PC-3 (cell line): ENCODE results near the gene WFDC10A. TPM values are rescaled to one million over a fixed set of nuclear protein-coding genes. Genes with fewer than 3 reads are reported as not detected.
A peak's percentile ranks its signal among the peaks of the same experiment; 100 is the strongest.
"Not testable (repeated sequence)": the region's sequence is repeated elsewhere in the genome, so short reads cannot be mapped to it uniquely, and the experiment has no call there.

ENCODE experiments used
- ATAC-seq: fragments of 200-7000 bp; cut with Tn5 transposase; 2 replicates; pipeline ENCODE4 v1.9.1; 2020; ENCODE audit warnings: mild to moderate bottlenecking, moderate library complexity
- Bru-seq: library from RNA; stranded (reverse); fragments of 400-500 nt; gene quantifications from one replicate; lab custom pipeline; 2021; lab: Mats Ljungman, UMichigan
- BruChase-seq, 2 experiments: library from RNA; stranded (reverse); fragments of 400-500 nt; gene quantifications; one replicate each; lab custom pipeline; 2021; lab: Mats Ljungman, UMichigan
- BruUV-seq: library from RNA; stranded (reverse); fragments of 400-500 nt; replicated peaks from 2 replicates; lab custom pipeline; 2021; lab: Mats Ljungman, UMichigan
- CTCF ChIA-PET: fragments of 300-600 bp; sonication (Branson Sonifier 250); formaldehyde crosslinking; loops from one replicate; lab custom pipeline; 2022; ENCODE audit warnings: antibody characterized with exemption; lab: Charles Lee
- POLR2A ChIA-PET: fragments of 300-600 bp; sonication (Branson Sonifier 250); formaldehyde crosslinking; loops from one replicate; lab custom pipeline; 2022; ENCODE audit warnings: antibody characterized with exemption; ENCODE audit not compliant: unreplicated experiment; lab: Charles Lee
- DNase-seq: peaks from one replicate; pipeline ENCODE4 v3.0.0-alpha.2; 2015
- H2AFZ ChIP-seq: fragments of 300-600 bp; sonication (generic); 2 replicates; pipeline ENCODE4 v1.6.0; 2016; ENCODE audit warnings: antibody characterized with exemption, low read length
- H3F3A ChIP-seq: fragments of 300-600 bp; sonication (generic); one replicate; pipeline ENCODE4 v1.6.0; 2017; ENCODE audit warnings: antibody characterized with exemption, low read length, control low read depth, mild to moderate bottlenecking; ENCODE audit not compliant: unreplicated experiment
- H3K27ac ChIP-seq: fragments of 300-600 bp; sonication (generic); 2 replicates; pipeline ENCODE4 v1.5.1; 2016; ENCODE audit warnings: mild to moderate bottlenecking, low read length
- H3K27me3 ChIP-seq: fragments of 300-600 bp; sonication (generic); 2 replicates; pipeline ENCODE4 v1.6.1; 2016; ENCODE audit warnings: low read length, mixed read lengths
- H3K36me3 ChIP-seq: fragments of 300-600 bp; sonication (generic); 2 replicates; pipeline ENCODE4 v1.6.1; 2016; ENCODE audit warnings: low read depth, mixed run types, low read length, mixed read lengths
- H3K4me1 ChIP-seq: fragments of 300-600 bp; sonication (generic); 2 replicates; pipeline ENCODE4 v1.5.1; 2016; ENCODE audit warnings: low read length; ENCODE audit not compliant: insufficient read depth
- H3K4me2 ChIP-seq: fragments of 300-600 bp; sonication (generic); 2 replicates; pipeline ENCODE4 v1.6.0; 2016; ENCODE audit warnings: low read length
- H3K4me3 ChIP-seq: fragments of 300-600 bp; sonication (generic); 2 replicates; pipeline ENCODE4 v1.5.1; 2016; ENCODE audit warnings: mild to moderate bottlenecking, low read length, mixed read lengths
- H3K79me2 ChIP-seq: fragments of 300-600 bp; sonication (generic); 2 replicates; pipeline ENCODE4 v1.6.1; 2017; ENCODE audit warnings: low read length, mixed read lengths
- H3K9ac ChIP-seq: fragments of 300-600 bp; sonication (generic); 2 replicates; pipeline ENCODE4 v1.6.0; 2016; ENCODE audit warnings: mild to moderate bottlenecking, low read length
- H3K9me2 ChIP-seq: fragments of 300-600 bp; sonication (generic); replicated peaks from 2 replicates; pipeline ENCODE4 v1.6.1; 2016; ENCODE audit warnings: mixed run types, low read length, mixed read lengths
- H3K9me3 ChIP-seq: fragments of 300-600 bp; sonication (generic); 2 replicates; pipeline ENCODE4 v1.6.1; 2016; ENCODE audit warnings: low read length, mixed read lengths
- H4K20me1 ChIP-seq: fragments of 300-600 bp; sonication (generic); 2 replicates; pipeline ENCODE4 v1.6.1; 2016; ENCODE audit warnings: low read length, mixed read lengths
- CTCF ChIP-seq: fragments of 300-600 bp; sonication (generic); conservative IDR thresholded peaks from 2 replicates; pipeline ENCODE4 v1.5.1; 2017; ENCODE audit warnings: antibody characterized with exemption, low read depth, mild to moderate bottlenecking, low read length
- EZH2 ChIP-seq: fragments of 300-600 bp; sonication (generic); IDR thresholded peaks from one replicate; pipeline ENCODE4 v1.6.1; 2017; ENCODE audit warnings: antibody characterized with exemption, mild to moderate bottlenecking, low read length; ENCODE audit not compliant: unreplicated experiment
- EZH2phosphoT487 ChIP-seq: fragments of 300-600 bp; sonication (generic); IDR thresholded peaks from 2 replicates; pipeline ENCODE4 v1.6.1; 2018; ENCODE audit warnings: mild to moderate bottlenecking, antibody characterized with exemption, low read length, borderline replicate concordance
- intact Hi-C: fragments of 100-400 bp; cut with micrococcal nuclease; formaldehyde crosslinking; loops from 2 replicates; pipeline ENCODE4 v1.9.0; 2023
- long read RNA-seq: library from polyadenylated mRNA; unstranded; transcript quantifications from one replicate; pipeline ENCODE4 v2.0.0, GENCODE V29; 2021; ENCODE audit not compliant: unreplicated experiment
- total RNA-seq: library from RNA; depleted of rRNA; stranded (reverse); fragments of >200 nt; gene quantifications from 2 replicates; pipeline ENCODE4 v1.2.3, GENCODE V29; 2014; rRNA removed

The WFDC10A gene
- total RNA-seq, result not detected in 2 replicates
- Bru-seq, nascent RNA, result not detected
- not detected for BruChase-seq, experiment 1, labeled RNA remaining after a 6-hour chase
- not detected for BruChase-seq, experiment 2, labeled RNA remaining after a 2-hour chase
- long read RNA-seq, result 0 reads

GRCh38 chr20:45629496-45630100, at the start of gene WFDC10A:
Gene WFDC10A (plus strand): TSS chr20:45629739. CDS start chr20:45629814, 75 bp downstream.
- Histone ChIP-seq H2AFZ (no peak within 1 kb of the TSS), H3K4me1 (no peaks in the 10 kb centered on the region), H3K4me2 (peak within 1 kb of the TSS; percentile 37), H3K79me2 (no peaks in the 10 kb centered on the region), H3K27me3 (peaks cover 5% of the 10 kb centered on the region; the same call in 1 of the 2 replicates), H3K4me3 (no peak within 1 kb of the TSS), H3K36me3 (no peaks in the 10 kb centered on the region), H3K9me2 (no peaks in the 10 kb centered on the region), H3K9me3 (no peaks in the 10 kb centered on the region), H3K27ac (no peak within 1 kb of the TSS), H4K20me1 (no peaks in the 10 kb centered on the region), H3F3A (no peaks in the 10 kb centered on the region), H3K9ac (no peak within 1 kb of the TSS)
- DNase-seq (peak; percentile 79), ATAC-seq (peak; percentile 100)
- no TSS peak for BruUV-seq
- POLR2A ChIA-PET, result no interaction called here
- CTCF ChIA-PET, result interaction anchor here (0.6 to 2.0 kb wide), 6 partner anchors 12 to 1101 kb away, joined by 3 to 11 read pairs (median 4); no protein-coding TSS in a partner anchor
- intact Hi-C loops, result loop anchor here (10.0 kb wide), 1 partner anchor 135 kb away; no protein-coding TSS in a partner anchor
- TF ChIP-seq CTCF (peak; percentile 80), EZH2 (no peak)

- peaks cover 45% of the 10 kb centered on the region for H3K27me3 ChIP-seq
- H3K4me2 ChIP-seq, result no peak overlapping the region
- no peaks in the 10 kb centered on the region for H3F3A ChIP-seq
- H3K9ac ChIP-seq, result no peak overlapping the region
- H3K36me3 ChIP-seq, result no peaks in the 10 kb centered on the region
- no peaks in the 10 kb centered on the region for H3K9me3 ChIP-seq
- no peaks in the 10 kb centered on the region for H4K20me1 ChIP-seq
- POLR2A ChIA-PET, result no interaction called here
- no peak for TF ChIP-seq EZH2
- no peak for TF ChIP-seq CTCF
- no peak for TF ChIP-seq EZH2phosphoT487
- intact Hi-C loops, result no loop called here
- H3K27ac ChIP-seq, result no peak overlapping the region
- no peak overlapping the region for H2AFZ ChIP-seq
- CTCF ChIA-PET, result no interaction called here
- H3K79me2 ChIP-seq, result no peaks in the 10 kb centered on the region
- H3K9me2 ChIP-seq, result no peaks in the 10 kb centered on the region
- H3K4me3 ChIP-seq, result no peak overlapping the region
- DNase-seq, result no peak
- no TSS peak for BruUV-seq
- no peaks in the 10 kb centered on the region for H3K4me1 ChIP-seq
- ATAC-seq, result no peak
Observed at GRCh38 chr20:45581702-45582101, 47.8 kb upstream of the WFDC10A start.

- TF ChIP-seq CTCF (no peak), EZH2 (no peak), EZH2phosphoT487 (no peak)
- Histone ChIP-seq H3K4me1 (no peaks in the 10 kb centered on the region), H3K9me2 (no peaks in the 10 kb centered on the region), H3F3A (no peaks in the 10 kb centered on the region), H3K4me2 (no peak overlapping the region), H3K27ac (no peak overlapping the region), H3K9me3 (no peaks in the 10 kb centered on the region), H3K79me2 (no peaks in the 10 kb centered on the region), H4K20me1 (no peaks in the 10 kb centered on the region), H2AFZ (no peak overlapping the region), H3K4me3 (no peak overlapping the region), H3K27me3 (peaks cover 49% of the 10 kb centered on the region), H3K36me3 (no peaks in the 10 kb centered on the region), H3K9ac (no peak overlapping the region)
- no peak for DNase-seq
- no peak for ATAC-seq
- POLR2A ChIA-PET, result no interaction called here
- intact Hi-C loops, result no loop called here
- no TSS peak for BruUV-seq
- CTCF ChIA-PET, result no interaction called here
Observed at GRCh38 chr20:45583502-45583901, 46.0 kb upstream of the WFDC10A start.

DNA sequence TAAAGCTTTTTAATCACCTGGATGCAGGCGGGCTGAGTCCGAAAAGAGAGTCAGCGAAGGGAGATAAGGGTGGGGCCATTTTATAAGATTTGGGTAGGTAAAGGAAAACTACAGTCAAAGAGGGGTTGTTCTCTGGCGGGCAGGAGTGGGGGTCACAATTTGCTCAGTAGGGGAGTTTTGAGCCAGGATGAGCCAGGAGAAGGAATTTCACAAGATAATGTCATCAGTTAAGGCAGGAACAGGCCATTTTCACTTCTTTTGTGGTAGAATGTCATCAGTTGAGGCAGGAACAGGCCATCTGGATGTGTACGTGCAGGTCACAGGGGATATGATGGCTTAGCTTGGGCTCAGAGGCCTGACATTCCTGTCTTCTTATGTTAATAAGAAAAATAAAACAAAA, 45.2 kb upstream of the WFDC10A start:
- CTCF ChIA-PET, POLR2A ChIA-PET, H3K36me3 ChIP-seq, H4K20me1 ChIP-seq, H3K4me3 ChIP-seq, BruUV-seq, H3K9ac ChIP-seq, H2AFZ ChIP-seq, H3K27ac ChIP-seq, DNase-seq, H3K4me1 ChIP-seq, ATAC-seq, H3K4me2 ChIP-seq, H3K79me2 ChIP-seq, H3K9me2 ChIP-seq, intact Hi-C loops, H3F3A ChIP-seq, H3K9me3 ChIP-seq: not testable (repeated sequence)
- peaks cover 46% of the 10 kb centered on the region for H3K27me3 ChIP-seq
